Body of pancreas (tissue), 4 donors: ENCODE results near the gene CFAP90. TPM values are rescaled to one million over a fixed set of nuclear protein-coding genes. Genes with fewer than 3 reads are reported as not detected.

ENCODE experiments used
- ATAC-seq: fragments of 150-250 bp; one replicate; pipeline ENCODE4 v1.9.1; 2016
- DNase-seq, 4 donors: peaks; one replicate each; pipeline ENCODE4 v3.0.0-alpha.2; 2019
- H3K27ac ChIP-seq, 4 donors: fragments of 200-600 bp; sonication (generic); 1 replicate in 3 of 4; 2 replicates in 1 of 4; pipeline versions ENCODE4 v1.5.1 to v1.6.1; 2016 to 2019; ENCODE audit warnings: mild to moderate bottlenecking in 1 of 4, mixed read lengths in 1 of 4, moderate library complexity in 1 of 4
- H3K27me3 ChIP-seq, 2 donors: fragments of 200-600 bp; sonication (generic); one replicate each; pipeline ENCODE4 v1.6.0; 2016; ENCODE audit warnings: mild to moderate bottlenecking in 1 of 2
- H3K36me3 ChIP-seq, 2 donors: fragments of 200-600 bp; sonication (generic); replicated peaks in 1 of 2; 2 replicates each; pipeline ENCODE4 v1.5.1; 2016; ENCODE audit warnings: low read depth in 2 of 2; ENCODE audit not compliant: insufficient read depth in 1 of 2
- H3K4me1 ChIP-seq: fragments of 200-600 bp; sonication (generic); one replicate; pipeline ENCODE4 v1.6.0; 2016
- H3K4me3 ChIP-seq, 2 donors: fragments of 200-600 bp; sonication (generic); 1 replicate in 1 of 2; 2 replicates in 1 of 2; pipeline ENCODE4 v1.5.1; 2016 to 2019
- H3K9me3 ChIP-seq, 3 donors: fragments of 200-600 bp; sonication (generic); 1 replicate in 2 of 3; 2 replicates in 1 of 3; pipeline ENCODE4 v1.5.1; 2016
- POLR2A ChIP-seq, 3 donors: fragments of 450-650 bp; IDR thresholded peaks; one replicate each; pipeline ENCODE4 v1.6.1; 2016; ENCODE audit warnings: antibody characterized with exemption in 3 of 3, mild to moderate bottlenecking in 2 of 3
- WGBS, 2 donors: methylation state at CpG; one replicate each; pipeline ENCODE4 v1.1.5; 2017; 5-methylcytosine and 5-hydroxymethylcytosine counted together
- intact Hi-C: fragments of 100-400 bp; cut with DNase I; formaldehyde crosslinking; loops from one replicate; pipeline ENCODE4 v1.15.1; 2023
- total RNA-seq, 2 donors: library from RNA; depleted of rRNA; stranded (reverse); fragments of >200 nt; gene quantifications; one replicate each; pipeline ENCODE4 v1.1.0, GENCODE V29; 2016
- TF ChIP-seq, protein P1 (sequence below), 7 experiments: fragments of 450-650 bp in 4 of 7; fragments of 200-600 bp in 3 of 7; sonication (generic) in 3 of 7; IDR thresholded peaks; one replicate each; pipeline ENCODE4 v1.5.1; 2016 to 2019; ENCODE audit warnings: antibody characterized with exemption in 7 of 7

The CFAP90 gene
- total RNA-seq, 2 donors from 2014 or later: 0.52 to 10.2 TPM

DNA sequence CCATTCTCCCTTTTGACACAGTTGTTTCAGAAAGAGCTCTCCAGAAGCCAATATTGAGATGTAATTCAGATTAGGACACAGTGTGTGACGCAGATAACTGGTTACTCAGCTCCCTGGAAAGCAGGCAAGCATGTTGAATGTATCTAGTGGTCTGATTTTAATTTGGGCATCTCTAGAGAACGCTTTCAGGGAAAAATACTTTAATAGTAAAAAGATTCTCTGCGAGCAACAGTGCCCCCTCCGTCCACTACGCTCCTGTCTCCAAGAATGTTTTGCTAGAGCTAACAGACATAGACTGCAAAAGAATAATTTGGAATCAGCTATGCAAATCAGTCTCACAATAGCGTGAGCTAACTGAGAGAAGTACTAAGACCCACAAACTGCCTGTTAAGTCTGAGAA, 23.3 kb downstream of the CFAP90 start:
- no peaks in the 10 kb centered on the region for H3K36me3 ChIP-seq
- no peaks in the 10 kb centered on the region for H3K9me3 ChIP-seq
- ATAC-seq (no peak), DNase-seq (no peak)
- no peaks in the 10 kb centered on the region for H3K27me3 ChIP-seq
- TF ChIP-seq, protein P1, sequence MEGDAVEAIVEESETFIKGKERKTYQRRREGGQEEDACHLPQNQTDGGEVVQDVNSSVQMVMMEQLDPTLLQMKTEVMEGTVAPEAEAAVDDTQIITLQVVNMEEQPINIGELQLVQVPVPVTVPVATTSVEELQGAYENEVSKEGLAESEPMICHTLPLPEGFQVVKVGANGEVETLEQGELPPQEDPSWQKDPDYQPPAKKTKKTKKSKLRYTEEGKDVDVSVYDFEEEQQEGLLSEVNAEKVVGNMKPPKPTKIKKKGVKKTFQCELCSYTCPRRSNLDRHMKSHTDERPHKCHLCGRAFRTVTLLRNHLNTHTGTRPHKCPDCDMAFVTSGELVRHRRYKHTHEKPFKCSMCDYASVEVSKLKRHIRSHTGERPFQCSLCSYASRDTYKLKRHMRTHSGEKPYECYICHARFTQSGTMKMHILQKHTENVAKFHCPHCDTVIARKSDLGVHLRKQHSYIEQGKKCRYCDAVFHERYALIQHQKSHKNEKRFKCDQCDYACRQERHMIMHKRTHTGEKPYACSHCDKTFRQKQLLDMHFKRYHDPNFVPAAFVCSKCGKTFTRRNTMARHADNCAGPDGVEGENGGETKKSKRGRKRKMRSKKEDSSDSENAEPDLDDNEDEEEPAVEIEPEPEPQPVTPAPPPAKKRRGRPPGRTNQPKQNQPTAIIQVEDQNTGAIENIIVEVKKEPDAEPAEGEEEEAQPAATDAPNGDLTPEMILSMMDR (IDR thresholded peaks at IDR 0.05): no peak
- no peak for TF ChIP-seq POLR2A (IDR thresholded peaks at IDR 0.05)
- intact Hi-C loops: no loop called here
- no peak overlapping the region for H3K27ac ChIP-seq
- no peak overlapping the region for H3K4me3 ChIP-seq
- 81 to 82% methylated on average over 6 of the region's 6 CpGs for whole genome bisulfite sequencing, 2 donors
- no peaks in the 10 kb centered on the region for H3K4me1 ChIP-seq

GRCh38 chr5:7825630-7826029, 25.3 kb downstream of the CFAP90 start:
- Histone ChIP-seq H3K27ac (no peak overlapping the region), H3K9me3 (no peaks in the 10 kb centered on the region), H3K27me3 (no peaks in the 10 kb centered on the region), H3K4me1 (no peaks in the 10 kb centered on the region), H3K36me3 (no peaks in the 10 kb centered on the region), H3K4me3 (no peak overlapping the region)
- no peak for DNase-seq
- TF ChIP-seq, protein P1 (IDR thresholded peaks at IDR 0.05): no peak
- TF ChIP-seq POLR2A (IDR thresholded peaks at IDR 0.05): no peak
- 84 to 92% methylated on average over 8 to 11 of the region's 11 CpGs for WGBS, 2 donors
- intact Hi-C loops: no loop called here
- no peak for ATAC-seq

DNA sequence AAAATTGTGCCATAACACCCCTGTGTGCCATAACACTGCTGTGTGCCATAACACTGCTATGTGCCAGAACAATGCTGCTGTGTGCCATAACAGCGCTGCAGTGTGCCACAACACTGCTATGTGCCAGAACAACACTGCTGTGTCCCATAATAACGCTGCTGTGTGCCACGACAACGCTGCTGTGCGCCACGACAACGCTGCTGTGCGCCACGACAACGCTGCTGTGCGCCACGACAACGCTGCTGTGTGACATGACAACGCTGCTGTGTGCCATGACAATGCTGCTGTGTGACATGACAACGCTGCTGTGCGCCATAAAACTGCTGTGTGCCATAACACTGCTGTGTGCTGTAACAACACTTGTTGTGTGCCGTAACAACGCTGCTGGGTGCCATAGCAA, 25.9 kb downstream of the CFAP90 start:
- no peak for ATAC-seq
- H3K4me3 ChIP-seq: no peak overlapping the region
- WGBS, 2 donors: 76 to 85% methylated on average over 18 of the region's 18 CpGs
- H3K27ac ChIP-seq: no peak overlapping the region
- H3K27me3 ChIP-seq: no peaks in the 10 kb centered on the region
- no peak for DNase-seq
- no peaks in the 10 kb centered on the region for H3K36me3 ChIP-seq
- no peaks in the 10 kb centered on the region for H3K4me1 ChIP-seq
- no peaks in the 10 kb centered on the region for H3K9me3 ChIP-seq
- TF ChIP-seq POLR2A (IDR thresholded peaks at IDR 0.05): no peak
- TF ChIP-seq, protein P1 (IDR thresholded peaks at IDR 0.05): no peak
- intact Hi-C loops: no loop called here

DNA sequence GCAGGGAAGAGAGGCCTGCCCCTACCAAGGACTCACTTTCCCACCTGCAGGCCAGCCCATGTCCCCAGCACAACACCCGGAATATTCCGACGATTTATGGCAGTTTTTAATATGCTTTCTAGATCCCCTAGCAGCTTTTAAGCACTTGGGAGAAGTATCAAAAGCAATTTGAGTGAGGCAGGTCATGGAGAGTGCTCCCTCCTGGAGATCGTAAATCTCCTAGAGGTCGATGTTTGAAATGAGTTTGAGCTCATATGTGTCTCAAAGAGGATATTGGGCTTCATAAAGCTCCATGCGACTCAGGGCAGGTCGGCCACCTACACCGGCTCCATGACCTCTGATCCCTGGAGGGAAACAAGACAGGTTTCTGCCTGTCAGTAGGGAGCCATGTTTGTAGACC, 27.3 kb downstream of the CFAP90 start:
- no peak for TF ChIP-seq POLR2A (IDR thresholded peaks at IDR 0.05)

GRCh38 chr5:7822449-7822848, 28.5 kb downstream of the CFAP90 start:
- no peaks in the 10 kb centered on the region for H3K9me3 ChIP-seq
- intact Hi-C loops: no loop called here
- H3K36me3 ChIP-seq: no peaks in the 10 kb centered on the region
- DNase-seq (no peak), ATAC-seq (no peak)
- H3K4me1 ChIP-seq: no peaks in the 10 kb centered on the region
- H3K27me3 ChIP-seq: no peaks in the 10 kb centered on the region
- TF ChIP-seq, protein P1 (IDR thresholded peaks at IDR 0.05): no peak
- no peak for TF ChIP-seq POLR2A (IDR thresholded peaks at IDR 0.05)
- WGBS, 2 donors: 70 to 83% methylated on average over 3 of the region's 3 CpGs
- H3K4me3 ChIP-seq: no peak overlapping the region
- no peak overlapping the region for H3K27ac ChIP-seq

More for the DNA sequence above, 27.3 kb downstream of the CFAP90 start:
- 76 to 81% methylated on average over 8 of the region's 8 CpGs for WGBS, 2 donors
- no peaks in the 10 kb centered on the region for H3K27me3 ChIP-seq
- H3K27ac ChIP-seq: no peak overlapping the region
- ATAC-seq (no peak), DNase-seq (no peak)
- no peaks in the 10 kb centered on the region for H3K36me3 ChIP-seq
- no peaks in the 10 kb centered on the region for H3K9me3 ChIP-seq
- intact Hi-C loops: no loop called here
- no peaks in the 10 kb centered on the region for H3K4me1 ChIP-seq
- no peak overlapping the region for H3K4me3 ChIP-seq
